ENCODE results near the gene ZDHHC24.

- TF ChIP-seq CTCF (IDR thresholded peaks at IDR 0.05), result no peak
- TF ChIP-seq POLR2A (IDR thresholded peaks at IDR 0.05), result no peak
- no peak for TF ChIP-seq POLR2AphosphoS5 (IDR thresholded peaks at IDR 0.05)
Observed at GRCh38 chr11:66561975-66562248, 16.1 kb upstream of the ZDHHC24 start.
